NAMALWA (cell line): ENCODE data around the gene DCAF8.

ENCODE experiments used
- DNase-seq: peaks from one replicate; pipeline ENCODE4 v3.0.0-alpha.2; 2015; ENCODE audit warnings: low spot score

Gene DCAF8

GRCh38 chr1:160168609-160169369 is 93.6 kb downstream of the DCAF8 start:
- DNase-seq = peak; percentile 24

GRCh38 chr1:160168016-160168415 is 94.3 kb downstream of the DCAF8 start:
- no peak for DNase-seq

GRCh38 chr1:160167580-160167979 is 94.8 kb downstream of the DCAF8 start:
- DNase-seq = peak; percentile 44

GRCh38 chr1:160167056-160167455 is 95.3 kb downstream of the DCAF8 start:
- DNase-seq = no peak

- no peak for DNase-seq
Measured at GRCh38 chr1:160166166-160166868, 96.0 kb downstream of the DCAF8 start.
